Activated CD8-positive, alpha-beta memory T cell treated with anti-CD3 and anti-CD28 coated beads, Interleukin-2, amount 10 ng/mL, durations not matched to agents 7 days and 5 days (primary cell): ENCODE results near the gene TAF10. TPM values are rescaled to one million over a fixed set of nuclear protein-coding genes. Genes with fewer than 3 reads are reported as not detected.

Experiments used
- ATAC-seq: fragments of 150-1000 bp; cut with Tn5 transposase; one replicate; pipeline ENCODE4 v1.10.0; 2021; ENCODE audit warnings: moderate library complexity
- CTCF ChIA-PET: fragments of 350-600 bp; sonication (Branson Sonifier 250); formaldehyde crosslinking; loops from one replicate; lab custom pipeline; 2021; ENCODE audit warnings: antibody characterized with exemption; lab: Charles Lee
- DNase-seq: peaks from one replicate; pipeline ENCODE4 v3.0.0-alpha.2; 2020
- H3K27ac Mint-ChIP-seq: one replicate; pipeline ENCODE4 v1.8.0; 2021; ENCODE audit warnings: mild to moderate bottlenecking, mixed read lengths
- H3K27me3 Mint-ChIP-seq: one replicate; pipeline ENCODE4 v1.8.0; 2021; ENCODE audit warnings: mixed read lengths
- H3K36me3 Mint-ChIP-seq: one replicate; pipeline ENCODE4 v1.8.0; 2021; ENCODE audit warnings: mild to moderate bottlenecking, mixed read lengths
- H3K4me1 Mint-ChIP-seq: one replicate; pipeline ENCODE4 v1.8.0; 2021; ENCODE audit warnings: mixed read lengths
- H3K4me3 Mint-ChIP-seq: one replicate; pipeline ENCODE4 v1.8.0; 2021; ENCODE audit warnings: mild to moderate bottlenecking, moderate library complexity, mixed read lengths
- H3K9me3 Mint-ChIP-seq: one replicate; pipeline ENCODE4 v1.8.0; 2022; ENCODE audit warnings: low read depth, mixed read lengths
- total RNA-seq, 2 experiments: library from RNA; stranded (reverse); gene quantifications; one replicate each; pipeline ENCODE4 v1.2.3, GENCODE V29; 2021

The TAF10 gene
- total RNA-seq, 2 experiments from 2014 or later = 134 to 144 TPM

DNA sequence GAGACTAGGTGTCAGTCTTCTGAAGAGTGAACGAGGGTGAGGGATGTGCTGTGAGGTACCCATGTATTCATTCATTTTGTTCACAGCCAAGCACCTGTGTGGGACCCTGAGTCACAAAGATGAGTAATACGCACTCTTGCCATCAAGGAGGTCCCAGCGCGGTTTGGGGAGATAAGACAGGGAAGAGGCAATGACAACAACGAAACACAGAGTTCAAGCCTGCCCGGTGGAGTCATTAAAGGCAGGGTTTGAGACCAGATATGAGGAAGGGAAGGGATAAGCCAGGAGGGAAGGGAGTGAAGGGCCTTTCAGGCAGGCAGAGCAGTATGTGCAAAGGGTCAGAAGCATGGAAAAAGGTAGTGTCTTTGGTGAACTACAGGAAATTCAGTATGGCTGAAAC is 39.0 kb upstream of the TAF10 start:
- H3K4me1 Mint-ChIP-seq = peaks cover 1% of the 10 kb centered on the region
- H3K9me3 Mint-ChIP-seq = no peaks in the 10 kb centered on the region
- peaks cover 2% of the 10 kb centered on the region for H3K27me3 Mint-ChIP-seq
- no peaks in the 10 kb centered on the region for H3K36me3 Mint-ChIP-seq
- CTCF ChIA-PET = interaction anchor here (1.3 to 2.9 kb wide), 3 partner anchors 9 to 46 kb away, joined by 3 to 7 read pairs (median 5); partner anchors contain the start of gene TAF10
- ATAC-seq = peak; percentile 18
- no peak overlapping the region for H3K4me3 Mint-ChIP-seq
- no peak overlapping the region for H3K27ac Mint-ChIP-seq
- DNase-seq = no peak

DNA sequence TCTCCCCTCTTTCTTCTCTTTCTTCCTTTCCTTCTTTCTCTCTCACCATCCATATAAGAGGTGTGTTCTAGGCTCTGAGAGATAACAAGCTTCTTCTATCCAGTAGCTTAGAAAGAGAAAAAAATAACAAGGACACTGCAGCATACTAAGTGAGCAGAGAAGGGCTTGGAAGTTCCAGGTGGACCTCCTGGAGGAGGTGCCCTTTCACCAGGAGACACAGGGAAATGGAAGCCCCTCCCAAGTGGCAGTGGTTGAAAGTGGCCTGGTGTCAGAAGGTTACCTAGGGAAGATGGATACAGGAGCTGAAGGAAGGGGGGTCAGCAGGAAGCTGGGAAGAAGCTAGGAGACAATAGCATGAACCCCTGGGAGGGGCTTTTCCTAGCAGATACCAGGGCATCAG is 38.1 kb upstream of the TAF10 start:
- H3K4me3 Mint-ChIP-seq = no peak overlapping the region
- no peak for ATAC-seq
- CTCF ChIA-PET = interaction anchor here (0.8 to 2.9 kb wide), 8 partner anchors 8 to 45 kb away, joined by 3 to 7 read pairs (median 4); partner anchors contain the start of genes MRPL17, TAF10 and TPP1
- no peaks in the 10 kb centered on the region for H3K36me3 Mint-ChIP-seq
- H3K27me3 Mint-ChIP-seq = no peaks in the 10 kb centered on the region
- no peaks in the 10 kb centered on the region for H3K4me1 Mint-ChIP-seq
- no peak overlapping the region for H3K27ac Mint-ChIP-seq
- H3K9me3 Mint-ChIP-seq = no peaks in the 10 kb centered on the region
- DNase-seq = no peak

DNA sequence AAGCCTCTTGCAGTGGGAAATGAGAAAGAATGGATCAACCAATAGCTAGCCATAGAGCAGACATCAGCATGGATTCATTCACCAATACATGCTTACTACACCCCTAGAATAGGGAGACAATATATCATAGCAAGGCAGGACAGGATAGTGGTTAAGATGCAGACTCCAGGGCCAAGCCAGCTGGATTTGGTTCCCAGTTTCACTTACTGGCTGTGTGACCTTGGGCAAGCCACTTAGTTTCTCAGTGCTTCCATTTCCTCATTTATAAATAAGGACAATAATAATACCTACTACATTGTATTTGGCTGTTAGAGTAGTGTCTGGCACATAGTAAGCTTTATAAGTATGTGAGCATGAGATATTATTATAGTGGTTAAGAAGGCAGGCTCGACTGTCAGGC is 36.5 kb upstream of the TAF10 start:
- Mint-ChIP-seq H3K27ac (no peak overlapping the region), H3K9me3 (no peaks in the 10 kb centered on the region), H3K36me3 (no peaks in the 10 kb centered on the region), H3K4me1 (no peaks in the 10 kb centered on the region), H3K4me3 (no peak overlapping the region), H3K27me3 (no peaks in the 10 kb centered on the region)
- no peak for DNase-seq
- no peak for ATAC-seq
- CTCF ChIA-PET = interaction anchor here (0.8 to 2.9 kb wide), 4 partner anchors 35 to 92 kb away, joined by 3 to 7 read pairs (median 4); partner anchors contain the start of genes MRPL17 and TAF10

DNA sequence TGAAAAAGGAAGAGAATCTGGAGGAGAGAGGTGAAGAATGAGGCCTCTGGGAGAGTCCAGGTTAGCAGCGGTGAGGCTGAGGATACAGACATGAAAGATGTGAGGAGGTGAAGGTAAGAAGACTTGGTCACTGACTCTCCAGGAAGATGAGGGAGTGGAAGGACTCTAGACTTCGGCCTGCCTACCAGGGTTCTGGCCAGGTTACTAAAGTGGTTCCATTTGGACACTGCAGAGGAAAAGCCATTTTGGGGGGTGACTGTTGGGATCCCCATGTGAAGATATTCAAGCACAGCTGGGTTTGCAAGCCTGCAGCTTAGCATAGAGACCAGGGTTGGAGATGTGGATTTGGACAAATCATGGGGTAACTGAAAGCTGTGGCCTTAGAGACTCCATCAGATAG is 35.8 kb upstream of the TAF10 start:
- Mint-ChIP-seq H3K4me1 (no peaks in the 10 kb centered on the region), H3K36me3 (no peaks in the 10 kb centered on the region), H3K4me3 (no peak overlapping the region), H3K9me3 (no peaks in the 10 kb centered on the region), H3K27ac (no peak overlapping the region), H3K27me3 (no peaks in the 10 kb centered on the region)
- no peak for ATAC-seq
- CTCF ChIA-PET = interaction anchor here (0.8 to 2.2 kb wide), 3 partner anchors 20 to 93 kb away, joined by 3 to 8 read pairs (median 4); partner anchors contain the start of gene MRPL17
- no peak for DNase-seq

DNA sequence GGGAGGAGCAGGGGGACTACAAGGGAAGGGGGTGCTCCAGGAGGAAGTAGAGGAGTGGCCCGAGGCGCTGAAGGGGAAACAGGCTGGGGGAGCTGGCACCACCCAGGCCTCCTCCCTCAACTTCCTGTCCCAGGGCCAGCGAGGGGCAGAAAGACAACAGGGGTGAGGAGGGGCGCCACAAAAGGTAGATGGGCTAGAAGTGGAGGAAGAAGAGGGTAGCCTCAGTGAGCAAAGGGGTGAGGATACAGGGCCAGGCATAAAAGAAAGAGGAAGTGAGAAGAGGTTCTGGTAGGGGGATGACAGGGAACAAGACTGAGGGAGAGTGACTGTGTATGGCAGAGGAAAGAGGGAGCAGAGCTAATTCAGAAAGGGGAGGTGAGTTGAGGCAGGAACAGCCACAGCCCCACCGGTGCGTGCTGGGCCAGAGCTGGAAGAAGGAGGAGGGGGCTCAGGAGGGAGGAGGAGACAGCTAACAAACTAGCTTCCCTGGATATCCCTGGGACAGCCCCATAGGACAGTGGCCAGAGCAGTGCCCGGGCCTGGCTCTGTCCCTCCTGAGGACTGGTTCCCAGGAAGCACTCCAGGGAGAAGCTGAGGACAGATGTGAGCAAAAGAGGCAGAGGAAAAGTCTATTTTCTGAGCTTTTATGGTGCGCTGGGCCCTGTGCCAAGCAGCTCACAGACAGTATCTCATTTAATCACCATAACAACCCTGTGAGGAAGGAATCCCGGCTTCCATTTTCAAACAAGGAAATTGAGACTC is 35.1 kb upstream of the TAF10 start:
- ATAC-seq (peak; percentile 61), DNase-seq (no peak)
- H3K4me1 Mint-ChIP-seq = no peaks in the 10 kb centered on the region
- H3K9me3 Mint-ChIP-seq = no peaks in the 10 kb centered on the region
- no peaks in the 10 kb centered on the region for H3K27me3 Mint-ChIP-seq
- no peak overlapping the region for H3K27ac Mint-ChIP-seq
- CTCF ChIA-PET = interaction anchor here (1.0 to 2.2 kb wide), 2 partner anchors 21 to 36 kb away, joined by 3 to 8 read pairs; partner anchors contain the start of gene MRPL17
- no peak overlapping the region for H3K4me3 Mint-ChIP-seq
- H3K36me3 Mint-ChIP-seq = no peaks in the 10 kb centered on the region

DNA sequence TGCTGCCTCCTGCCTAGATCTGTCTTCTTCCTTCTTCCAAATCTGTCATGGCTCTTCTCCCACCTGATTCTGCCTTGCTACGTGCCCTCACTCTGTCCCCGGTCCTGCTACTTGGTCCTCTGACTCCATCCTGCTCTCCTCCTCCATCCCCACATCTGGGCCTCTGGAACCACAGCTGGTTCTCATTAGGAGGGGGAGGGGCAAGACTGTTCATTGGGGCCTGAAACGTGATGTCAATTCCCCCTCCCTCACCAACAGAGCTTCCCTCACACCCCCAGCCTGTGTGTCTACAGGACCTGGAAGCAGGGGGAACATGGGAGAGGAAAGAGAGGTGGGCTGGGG is 34.5 kb upstream of the TAF10 start:
- ATAC-seq (peak; percentile 7), DNase-seq (no peak)
- Mint-ChIP-seq H3K4me3 (no peak overlapping the region), H3K36me3 (no peaks in the 10 kb centered on the region), H3K27me3 (no peaks in the 10 kb centered on the region), H3K27ac (no peak overlapping the region), H3K9me3 (no peaks in the 10 kb centered on the region), H3K4me1 (no peaks in the 10 kb centered on the region)
- CTCF ChIA-PET = interaction anchor here (2.2 kb wide), 1 partner anchor 21 kb away, joined by 8 read pairs; no protein-coding TSS in a partner anchor

DNA sequence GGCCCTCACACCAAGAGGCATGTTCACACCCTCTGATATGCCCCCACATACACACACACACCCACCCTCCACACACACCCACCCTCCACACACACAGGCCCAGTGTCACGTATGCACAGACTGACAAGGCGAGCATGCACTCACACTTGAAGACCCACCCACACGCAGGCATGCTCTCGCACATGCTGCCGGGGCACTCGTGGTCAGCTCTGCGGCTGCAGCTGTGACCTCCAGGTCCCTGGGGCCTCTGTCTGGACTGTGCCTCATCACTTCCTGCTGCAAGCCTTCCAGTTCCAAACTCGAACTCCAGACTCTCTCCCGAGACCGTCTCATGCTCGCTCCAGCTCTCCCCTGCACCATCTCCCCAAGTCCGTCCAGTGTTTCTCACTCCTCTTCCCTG is 34.1 kb upstream of the TAF10 start:
- CTCF ChIA-PET = interaction anchor here (2.2 kb wide), 1 partner anchor 22 kb away, joined by 8 read pairs; no protein-coding TSS in a partner anchor
- Mint-ChIP-seq H3K9me3 (no peaks in the 10 kb centered on the region), H3K4me3 (no peak overlapping the region), H3K27ac (peak overlapping the region; percentile 6), H3K36me3 (no peaks in the 10 kb centered on the region), H3K27me3 (no peaks in the 10 kb centered on the region), H3K4me1 (no peaks in the 10 kb centered on the region)
- DNase-seq (no peak), ATAC-seq (no peak)

DNA sequence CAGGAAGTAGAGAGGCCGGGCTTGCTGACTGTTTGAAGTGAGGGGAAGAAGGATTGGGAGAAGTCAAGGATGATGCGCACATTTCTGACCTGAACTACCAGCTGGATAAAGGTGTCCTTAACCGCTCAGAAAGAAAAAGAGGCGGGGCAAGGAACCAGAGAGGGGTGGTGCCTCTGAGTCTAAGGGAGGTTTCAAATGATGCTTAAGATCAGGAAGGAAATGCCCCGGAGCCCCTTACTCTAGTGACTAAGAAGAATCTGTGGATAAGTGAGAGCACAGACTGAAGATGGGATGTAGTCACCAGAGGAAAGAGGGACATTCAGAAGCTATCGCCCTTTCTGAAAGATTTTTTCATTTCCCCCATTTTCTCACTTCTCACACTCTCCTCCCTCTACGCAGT is 30.9 kb upstream of the TAF10 start:
- Mint-ChIP-seq H3K4me3 (no peak overlapping the region), H3K9me3 (no peaks in the 10 kb centered on the region), H3K4me1 (peaks cover 5% of the 10 kb centered on the region), H3K36me3 (no peaks in the 10 kb centered on the region), H3K27ac (no peak overlapping the region), H3K27me3 (no peaks in the 10 kb centered on the region)
- DNase-seq = no peak
- CTCF ChIA-PET = no interaction called here
- ATAC-seq = no peak

DNA sequence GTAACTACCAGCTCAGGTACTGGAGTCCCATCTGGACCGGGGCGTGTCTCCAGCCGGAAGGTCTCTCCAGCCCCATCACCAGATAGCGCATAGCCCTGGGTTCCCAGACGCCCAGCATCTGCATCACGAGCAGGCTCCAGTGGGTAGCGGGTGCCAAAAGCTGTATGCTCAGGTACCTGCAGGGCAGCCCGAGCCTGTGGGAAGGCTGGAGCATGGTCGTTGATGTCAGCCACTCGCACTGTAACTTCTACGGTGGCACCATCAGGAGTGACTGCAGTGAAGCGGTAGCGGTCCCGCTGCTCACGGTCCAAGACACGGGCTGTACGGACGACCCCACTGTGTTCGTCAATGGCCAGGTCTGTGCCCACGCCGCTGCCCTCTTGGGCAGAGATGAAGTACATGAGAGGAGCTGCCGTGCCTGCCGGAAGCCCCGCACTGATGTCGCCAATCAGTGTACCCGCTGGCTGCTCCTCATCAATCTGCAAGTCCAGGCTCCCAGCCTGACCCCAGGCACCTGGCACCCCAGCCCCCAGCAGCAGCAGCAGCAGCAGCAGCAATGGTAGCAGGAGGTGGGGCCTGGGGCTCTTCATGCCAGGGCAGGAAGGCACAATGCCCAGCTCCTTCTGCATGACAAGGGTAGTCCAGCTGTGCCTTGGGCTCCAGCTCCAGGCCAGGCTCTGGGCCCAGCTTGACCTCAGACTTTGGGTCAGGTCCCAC is 29.1 kb upstream of the TAF10 start:
- no peak for DNase-seq
- Mint-ChIP-seq H3K27ac (no peak overlapping the region), H3K9me3 (no peaks in the 10 kb centered on the region), H3K4me3 (no peak overlapping the region), H3K4me1 (peaks cover 5% of the 10 kb centered on the region), H3K36me3 (no peaks in the 10 kb centered on the region), H3K27me3 (no peaks in the 10 kb centered on the region)
- CTCF ChIA-PET = interaction anchor here (1.8 kb wide), 1 partner anchor 9 kb away, joined by 5 read pairs; no protein-coding TSS in a partner anchor
- ATAC-seq = no peak

DNA sequence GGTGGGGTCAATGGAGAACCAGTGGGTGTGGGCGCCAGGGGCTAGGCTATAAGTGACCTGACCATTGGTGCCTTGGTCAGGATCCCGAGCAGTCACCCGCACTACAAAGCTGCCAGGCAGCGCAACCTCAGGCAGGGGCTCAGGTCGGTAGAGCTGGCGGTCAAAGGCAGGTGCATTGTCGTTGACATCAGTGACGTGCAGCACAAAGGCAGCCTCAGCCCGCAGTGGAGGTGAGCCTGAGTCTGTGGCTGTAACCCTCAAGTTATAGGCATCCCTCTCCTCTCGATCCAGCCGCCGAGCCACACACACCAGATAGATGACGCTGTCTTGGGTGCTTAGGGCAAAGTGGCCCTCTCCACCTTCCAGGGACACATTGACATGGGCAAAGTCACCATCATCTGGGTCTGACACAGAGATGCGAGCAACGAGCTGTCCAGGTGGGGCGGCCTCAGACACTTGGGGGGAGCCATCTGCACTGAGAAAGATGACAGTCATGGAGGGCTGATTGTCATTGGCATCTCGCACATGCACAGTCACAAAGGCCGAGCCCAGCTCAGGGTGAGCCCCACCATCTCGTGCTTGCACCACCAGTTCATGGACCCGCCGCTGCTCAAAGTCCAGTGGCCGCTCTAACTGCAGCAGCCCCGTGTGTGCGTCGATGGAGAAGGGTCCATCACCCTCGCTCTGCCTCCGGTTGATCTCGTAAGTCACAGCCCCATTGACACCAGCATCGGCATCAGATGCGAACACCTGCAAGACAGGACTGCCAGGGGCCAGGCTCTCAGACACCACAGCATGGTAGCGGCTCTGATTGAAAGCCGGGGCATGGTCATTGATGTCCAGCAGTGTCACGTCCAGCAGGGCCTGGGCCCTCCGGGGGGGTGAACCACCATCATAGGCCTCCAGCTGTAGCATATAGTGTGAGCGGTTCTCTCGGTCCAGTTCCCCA is 28.3 kb upstream of the TAF10 start:
- Mint-ChIP-seq H3K4me3 (no peak overlapping the region), H3K9me3 (no peaks in the 10 kb centered on the region), H3K4me1 (peaks cover 5% of the 10 kb centered on the region), H3K36me3 (no peaks in the 10 kb centered on the region), H3K27ac (no peak overlapping the region), H3K27me3 (no peaks in the 10 kb centered on the region)
- DNase-seq (no peak), ATAC-seq (no peak)
- CTCF ChIA-PET = no interaction called here

DNA sequence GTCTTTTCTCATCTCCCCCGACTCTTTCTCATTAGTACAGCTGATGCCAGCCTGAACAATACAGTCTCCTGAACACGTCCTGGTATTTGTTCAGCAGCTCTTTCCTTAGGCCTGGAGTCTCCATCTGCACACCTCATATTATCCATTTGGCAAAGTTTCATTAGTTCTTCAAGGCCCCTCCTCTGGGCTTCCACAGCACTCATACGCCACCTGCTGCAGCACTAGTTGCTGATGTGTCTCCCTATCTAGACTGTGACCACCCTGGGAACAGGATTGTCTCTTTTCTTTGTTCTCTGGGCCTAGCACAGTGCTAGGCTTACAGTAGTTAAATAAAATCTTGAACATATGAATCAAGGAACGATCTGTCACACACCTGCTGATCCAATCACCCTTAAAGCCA is 26.4 kb upstream of the TAF10 start:
- peaks cover 5% of the 10 kb centered on the region for H3K4me1 Mint-ChIP-seq
- no peak for DNase-seq
- no peaks in the 10 kb centered on the region for H3K9me3 Mint-ChIP-seq
- H3K27ac Mint-ChIP-seq = no peak overlapping the region
- no peaks in the 10 kb centered on the region for H3K36me3 Mint-ChIP-seq
- no peak overlapping the region for H3K4me3 Mint-ChIP-seq
- CTCF ChIA-PET = no interaction called here
- ATAC-seq = no peak
- no peaks in the 10 kb centered on the region for H3K27me3 Mint-ChIP-seq

DNA sequence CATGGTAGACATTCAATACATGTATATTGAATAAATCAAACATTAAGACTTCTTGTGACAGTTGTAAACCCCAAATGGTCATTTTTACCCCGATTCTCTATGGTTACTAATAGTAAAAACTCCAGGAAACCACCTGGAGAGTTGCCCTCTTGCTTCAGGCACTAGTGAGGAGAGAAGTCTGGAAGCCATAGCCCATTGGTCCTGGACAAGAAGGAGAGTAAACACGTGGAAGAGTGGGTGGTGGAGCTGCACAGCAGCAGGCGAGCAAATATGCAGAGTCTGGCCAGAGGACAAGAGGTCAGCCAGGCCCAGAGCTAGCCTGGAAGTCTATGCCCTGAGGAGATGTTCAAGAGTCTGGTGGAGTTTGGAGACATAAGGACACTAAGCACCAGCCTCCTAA is 25.9 kb upstream of the TAF10 start:
- no peak for DNase-seq
- H3K4me1 Mint-ChIP-seq = peaks cover 5% of the 10 kb centered on the region
- CTCF ChIA-PET = no interaction called here
- H3K27me3 Mint-ChIP-seq = no peaks in the 10 kb centered on the region
- H3K27ac Mint-ChIP-seq = no peak overlapping the region
- H3K4me3 Mint-ChIP-seq = no peak overlapping the region
- ATAC-seq = no peak
- H3K9me3 Mint-ChIP-seq = no peaks in the 10 kb centered on the region
- no peaks in the 10 kb centered on the region for H3K36me3 Mint-ChIP-seq

DNA sequence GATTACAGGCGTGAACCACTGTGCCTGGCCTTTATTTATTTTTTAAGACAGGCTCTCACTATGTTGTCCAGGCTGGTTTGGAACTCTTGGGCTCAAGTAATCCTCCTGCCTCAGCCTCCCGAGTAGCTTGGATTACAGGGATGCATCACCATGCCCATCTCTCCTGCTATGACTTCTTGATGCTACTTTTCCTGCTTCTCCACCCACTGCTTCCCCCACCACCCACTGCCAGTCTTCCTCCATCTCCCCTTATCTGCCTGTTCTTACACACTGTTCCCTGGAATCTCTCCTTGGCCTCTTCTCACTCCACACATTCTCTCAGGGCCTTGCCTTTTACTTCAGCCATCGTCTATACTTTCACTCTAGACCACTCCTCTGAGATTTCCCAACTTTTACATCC is 24.5 kb upstream of the TAF10 start:
- no peaks in the 10 kb centered on the region for H3K27me3 Mint-ChIP-seq
- DNase-seq (no peak), ATAC-seq (no peak)
- no peak overlapping the region for H3K4me3 Mint-ChIP-seq
- H3K27ac Mint-ChIP-seq = no peak overlapping the region
- H3K4me1 Mint-ChIP-seq = peaks cover 7% of the 10 kb centered on the region
- CTCF ChIA-PET = interaction anchor here (0.9 kb wide), 1 partner anchor 10 kb away, joined by 3 read pairs; no protein-coding TSS in a partner anchor
- no peaks in the 10 kb centered on the region for H3K9me3 Mint-ChIP-seq
- no peaks in the 10 kb centered on the region for H3K36me3 Mint-ChIP-seq
